ENCODE measurements around the gene MLLT1. TPM values are rescaled to one million over a fixed set of nuclear protein-coding genes. Genes with fewer than 3 reads are reported as not detected.

Gene MLLT1
- total RNA-seq, 4 donors from 2014 or later: 5.9 to 103 (median 13.3) TPM

- Histone ChIP-seq H3K4me1 (peaks cover 7 to 17% of the 10 kb centered on the region in 2 donors), H3K36me3 (no peaks in the 10 kb centered on the region), H3K27me3 (no peaks in the 10 kb centered on the region), H3K4me3 (no peak overlapping the region), H3K9me3 (no peaks in the 10 kb centered on the region), H3K27ac (no peak overlapping the region)
- DNase-seq: no peak
- no peak for TF ChIP-seq POLR2A (IDR thresholded peaks at IDR 0.05)
- no peak for TF ChIP-seq CTCF (IDR thresholded peaks at IDR 0.05)
- intact Hi-C loops (cut with DNase I; ENCODE audit: low total_unique reads): no loop called here
These were observed 32.8 kb downstream of the MLLT1 start for GRCh38 chr19:6247007-6247288.

GRCh38 chr19:6246174-6247006 lies 33.4 kb downstream of the MLLT1 start:
- TF ChIP-seq POLR2A (IDR thresholded peaks at IDR 0.05) (no peak), CTCF (IDR thresholded peaks at IDR 0.05) (no peak)
- Histone ChIP-seq H3K9me3 (no peaks in the 10 kb centered on the region), H3K4me1 (peaks cover 7 to 17% of the 10 kb centered on the region in 2 donors), H3K4me3 (no peak overlapping the region), H3K27me3 (no peaks in the 10 kb centered on the region), H3K36me3 (no peaks in the 10 kb centered on the region), H3K27ac (no peak overlapping the region)
- DNase-seq: no peak
- intact Hi-C loops (cut with DNase I; ENCODE audit: low total_unique reads): no loop called here

- H3K27me3 ChIP-seq: no peaks in the 10 kb centered on the region
- DNase-seq: no peak
- H3K4me3 ChIP-seq: no peak overlapping the region
- no peaks in the 10 kb centered on the region for H3K36me3 ChIP-seq
- TF ChIP-seq CTCF (IDR thresholded peaks at IDR 0.05) (no peak), POLR2A (IDR thresholded peaks at IDR 0.05) (no peak)
- H3K9me3 ChIP-seq: no peaks in the 10 kb centered on the region
- intact Hi-C loops (cut with DNase I; ENCODE audit: low total_unique reads): no loop called here
- no peak overlapping the region for H3K27ac ChIP-seq
- peaks cover 0 to 14% of the 10 kb centered on the region in 2 donors for H3K4me1 ChIP-seq
These were observed 37.1 kb downstream of the MLLT1 start for GRCh38 chr19:6242677-6243076.

GRCh38 chr19:6241680-6242377 lies 37.9 kb downstream of the MLLT1 start:
- no peak overlapping the region for H3K27ac ChIP-seq
- no peak overlapping the region for H3K4me3 ChIP-seq
- H3K4me1 ChIP-seq: peaks cover 0 to 15% of the 10 kb centered on the region in 2 donors
- no peaks in the 10 kb centered on the region for H3K27me3 ChIP-seq
- intact Hi-C loops (cut with DNase I; ENCODE audit: low total_unique reads): no loop called here
- no peak for DNase-seq
- H3K9me3 ChIP-seq: no peaks in the 10 kb centered on the region
- H3K36me3 ChIP-seq: no peaks in the 10 kb centered on the region
- TF ChIP-seq POLR2A (IDR thresholded peaks at IDR 0.05) (no peak), CTCF (IDR thresholded peaks at IDR 0.05) (no peak)

- intact Hi-C loops (cut with DNase I; ENCODE audit: low total_unique reads): no loop called here
- H3K36me3 ChIP-seq: no peaks in the 10 kb centered on the region
- no peaks in the 10 kb centered on the region for H3K9me3 ChIP-seq
- no peak for TF ChIP-seq CTCF (IDR thresholded peaks at IDR 0.05)
- no peak for DNase-seq
- peak overlapping the region in 1 of 2 donors; percentile 7 for H3K27ac ChIP-seq
- H3K4me1 ChIP-seq: peaks cover 0 to 22% of the 10 kb centered on the region in 2 donors
- H3K4me3 ChIP-seq: no peak overlapping the region
- H3K27me3 ChIP-seq: no peaks in the 10 kb centered on the region
These were observed 38.7 kb downstream of the MLLT1 start for GRCh38 chr19:6241056-6241455.

Measured in uterus (tissue), 4 donors.